Loucy (cell line): ENCODE data around the gene KLHL40.

Source experiments
- EZH2phosphoT487 ChIP-seq: fragments of 200-600 bp; IDR thresholded peaks from 2 replicates; pipeline ENCODE4 v1.6.1; 2018; ENCODE audit warnings: antibody characterized with exemption, mild to moderate bottlenecking, moderate library complexity, borderline replicate concordance
- TF ChIP-seq, protein P1 (sequence below): fragments of 200-600 bp; sonication (generic); conservative IDR thresholded peaks from 2 replicates; pipeline ENCODE4 v1.5.1; 2014; ENCODE audit warnings: mild to moderate bottlenecking, antibody characterized with exemption, low read length

DNA sequence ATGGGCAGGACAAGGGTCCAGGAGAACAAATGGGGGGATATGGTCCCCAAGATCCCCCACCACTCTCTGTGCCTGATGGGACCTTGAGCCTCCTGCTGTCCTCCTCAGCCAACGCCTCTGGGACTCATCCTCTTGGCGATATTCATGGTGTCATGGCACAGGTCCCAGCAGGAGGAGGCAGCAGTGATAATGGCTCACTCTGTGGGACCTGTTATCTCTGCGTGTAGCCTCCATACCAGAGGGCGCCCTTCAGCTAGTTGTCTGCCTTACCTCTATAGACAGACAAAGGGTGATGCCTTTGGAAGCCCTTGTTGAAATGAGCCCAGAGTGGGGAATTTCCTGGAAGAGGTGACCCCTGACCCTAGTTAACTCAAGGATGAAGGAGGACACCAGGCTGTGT is 24.4 kb upstream of the KLHL40 start:
- TF ChIP-seq, protein P1, sequence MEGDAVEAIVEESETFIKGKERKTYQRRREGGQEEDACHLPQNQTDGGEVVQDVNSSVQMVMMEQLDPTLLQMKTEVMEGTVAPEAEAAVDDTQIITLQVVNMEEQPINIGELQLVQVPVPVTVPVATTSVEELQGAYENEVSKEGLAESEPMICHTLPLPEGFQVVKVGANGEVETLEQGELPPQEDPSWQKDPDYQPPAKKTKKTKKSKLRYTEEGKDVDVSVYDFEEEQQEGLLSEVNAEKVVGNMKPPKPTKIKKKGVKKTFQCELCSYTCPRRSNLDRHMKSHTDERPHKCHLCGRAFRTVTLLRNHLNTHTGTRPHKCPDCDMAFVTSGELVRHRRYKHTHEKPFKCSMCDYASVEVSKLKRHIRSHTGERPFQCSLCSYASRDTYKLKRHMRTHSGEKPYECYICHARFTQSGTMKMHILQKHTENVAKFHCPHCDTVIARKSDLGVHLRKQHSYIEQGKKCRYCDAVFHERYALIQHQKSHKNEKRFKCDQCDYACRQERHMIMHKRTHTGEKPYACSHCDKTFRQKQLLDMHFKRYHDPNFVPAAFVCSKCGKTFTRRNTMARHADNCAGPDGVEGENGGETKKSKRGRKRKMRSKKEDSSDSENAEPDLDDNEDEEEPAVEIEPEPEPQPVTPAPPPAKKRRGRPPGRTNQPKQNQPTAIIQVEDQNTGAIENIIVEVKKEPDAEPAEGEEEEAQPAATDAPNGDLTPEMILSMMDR, result peak; percentile 40
- no peak for TF ChIP-seq EZH2phosphoT487
